Skeletal muscle satellite cell (primary cell): ENCODE measurements around the gene ANXA9.

Experiments
- H3K27me3 ChIP-seq: 2 replicates; pipeline ENCODE4 v1.7.0; 2013; ENCODE audit warnings: low read length; ENCODE audit not compliant: control insufficient read depth, insufficient read depth
- H3K36me3 ChIP-seq: 2 replicates; pipeline ENCODE4 v1.7.0; 2013; ENCODE audit warnings: mild to moderate bottlenecking, control low read depth, low read length; ENCODE audit not compliant: insufficient read depth
- H3K4me1 ChIP-seq: 2 replicates; pipeline ENCODE4 v1.7.0; 2013; ENCODE audit warnings: low read length; ENCODE audit not compliant: control insufficient read depth, insufficient read depth
- H3K4me2 ChIP-seq: 2 replicates; pipeline ENCODE4 v1.7.0; 2013; ENCODE audit warnings: mild to moderate bottlenecking, low read length
- H3K4me3 ChIP-seq: 2 replicates; pipeline ENCODE4 v1.7.0; 2013; ENCODE audit warnings: low read length
- H3K9ac ChIP-seq: 2 replicates; pipeline ENCODE4 v1.7.0; 2013; ENCODE audit warnings: mild to moderate bottlenecking, low read depth, low read length, moderate library complexity
- H3K9me3 ChIP-seq: replicated peaks from 2 replicates; pipeline ENCODE4 v1.7.0; 2013; ENCODE audit warnings: mild to moderate bottlenecking, control low read depth, low read length

The ANXA9 gene

GRCh38 chr1:150997949-150998348 lies 15.9 kb downstream of the ANXA9 start:
- H3K9ac ChIP-seq: no peak overlapping the region
- H3K4me2 ChIP-seq: no peak overlapping the region
- no peaks in the 10 kb centered on the region for H3K27me3 ChIP-seq
- no peaks in the 10 kb centered on the region for H3K9me3 ChIP-seq
- H3K4me3 ChIP-seq: no peak overlapping the region
- peaks cover 17% of the 10 kb centered on the region for H3K4me1 ChIP-seq
- peaks cover 9% of the 10 kb centered on the region for H3K36me3 ChIP-seq

DNA sequence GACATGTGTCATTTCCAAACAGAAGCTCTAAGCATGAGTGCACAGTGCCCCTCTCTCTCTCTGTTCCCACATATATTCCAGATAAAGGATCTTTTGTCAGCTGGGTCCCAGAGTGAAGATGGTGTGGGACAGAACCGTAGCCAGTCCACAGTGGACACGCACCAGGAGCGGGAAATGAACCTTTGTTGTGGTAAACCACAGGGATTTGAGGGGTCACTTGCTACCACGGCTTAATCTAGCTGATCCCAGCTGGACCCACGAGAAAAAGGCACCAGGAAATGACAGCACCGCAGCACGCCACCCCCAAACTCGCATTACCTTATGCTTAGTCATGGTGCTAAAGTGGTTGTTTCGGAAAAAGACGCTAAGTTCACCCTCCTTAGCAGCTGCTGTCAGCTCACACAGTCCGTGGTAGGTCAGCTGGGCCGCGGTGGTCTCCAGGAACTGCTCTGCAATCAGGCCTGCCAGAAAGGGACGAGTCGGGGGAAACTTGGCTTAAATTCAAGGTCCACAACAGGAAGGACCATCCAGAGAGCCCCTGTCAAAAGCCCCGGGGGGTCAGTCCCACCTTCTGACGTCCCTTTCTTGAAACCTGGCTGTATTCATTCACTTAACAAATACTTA lies 17.1 kb downstream of the ANXA9 start:
- Histone ChIP-seq H3K9me3 (no peaks in the 10 kb centered on the region), H3K4me2 (peak overlapping the region; percentile 49), H3K4me1 (peaks cover 17% of the 10 kb centered on the region), H3K9ac (peak overlapping the region; percentile 34), H3K36me3 (peaks cover 9% of the 10 kb centered on the region), H3K4me3 (no peak overlapping the region), H3K27me3 (no peaks in the 10 kb centered on the region)

DNA sequence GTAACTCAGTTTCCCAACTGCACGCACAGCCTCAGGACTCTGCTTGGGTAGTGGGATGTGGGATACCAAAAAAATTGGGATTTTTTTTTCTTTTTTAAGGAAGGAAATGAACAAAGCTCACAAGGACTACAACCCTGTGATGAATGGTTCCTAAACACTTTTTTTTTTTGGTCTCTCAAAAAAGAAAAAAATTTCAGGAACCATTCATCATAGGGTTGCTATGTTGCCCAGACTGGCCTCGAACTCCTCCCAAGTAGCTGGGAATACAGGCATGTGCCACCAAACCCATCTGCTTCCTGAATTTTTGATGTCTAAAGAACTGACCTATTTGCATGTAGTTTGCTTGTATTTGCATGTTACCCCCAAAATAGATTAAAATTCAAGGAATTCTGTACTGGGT lies 17.8 kb downstream of the ANXA9 start:
- H3K9ac ChIP-seq: no peak overlapping the region
- H3K4me2 ChIP-seq: no peak overlapping the region
- H3K4me1 ChIP-seq: peaks cover 20% of the 10 kb centered on the region
- H3K9me3 ChIP-seq: no peaks in the 10 kb centered on the region
- H3K36me3 ChIP-seq: peaks cover 9% of the 10 kb centered on the region
- H3K27me3 ChIP-seq: no peaks in the 10 kb centered on the region
- H3K4me3 ChIP-seq: no peak overlapping the region

- H3K4me3 ChIP-seq: no peak overlapping the region
- H3K36me3 ChIP-seq: peaks cover 9% of the 10 kb centered on the region
- no peaks in the 10 kb centered on the region for H3K27me3 ChIP-seq
- H3K4me1 ChIP-seq: peaks cover 22% of the 10 kb centered on the region
- no peak overlapping the region for H3K9ac ChIP-seq
- H3K4me2 ChIP-seq: no peak overlapping the region
- no peaks in the 10 kb centered on the region for H3K9me3 ChIP-seq
Observed at GRCh38 chr1:151000408-151000807, 18.3 kb downstream of the ANXA9 start.

DNA sequence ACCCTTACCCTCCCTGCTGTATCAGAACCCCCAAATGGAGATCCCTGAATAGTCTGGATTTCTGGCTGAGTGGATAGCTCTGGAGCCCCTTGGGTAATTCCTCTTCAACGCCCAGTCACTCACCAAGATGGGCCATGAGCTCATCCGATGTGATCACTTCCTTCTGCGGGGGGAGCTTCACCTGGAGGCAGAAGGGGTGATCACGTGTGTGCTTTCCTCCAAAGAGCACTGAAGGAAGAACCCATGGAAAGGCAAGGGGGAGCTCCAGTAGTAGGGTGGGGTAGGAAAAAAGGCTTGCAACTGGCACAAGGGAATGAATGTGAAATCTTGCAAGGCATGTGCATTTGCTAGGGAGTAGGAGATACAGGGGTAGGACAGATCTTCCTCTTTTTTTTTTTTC lies 19.5 kb downstream of the ANXA9 start:
- H3K4me2 ChIP-seq: no peak overlapping the region
- peaks cover 9% of the 10 kb centered on the region for H3K36me3 ChIP-seq

DNA sequence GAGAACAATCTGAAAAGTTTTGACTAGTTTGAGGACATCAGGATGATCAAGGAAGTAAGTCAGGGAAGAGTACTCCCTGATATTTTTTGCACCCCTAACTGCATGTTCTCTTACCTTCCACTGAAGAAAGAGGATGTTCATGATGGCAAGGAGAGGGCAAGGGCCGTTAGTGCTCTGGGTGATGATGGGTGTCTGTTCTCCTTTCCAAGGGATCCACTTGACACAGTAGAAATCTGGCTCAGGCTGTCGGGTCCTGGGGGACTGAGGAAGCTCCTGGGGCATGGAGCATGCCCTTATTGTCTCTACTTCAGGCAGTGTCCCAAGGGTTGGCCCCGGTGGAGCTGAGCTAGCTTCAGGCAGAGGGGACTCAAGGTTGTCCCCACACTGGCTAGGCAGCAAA lies 20.0 kb downstream of the ANXA9 start:
- Histone ChIP-seq H3K4me2 (no peak overlapping the region), H3K36me3 (peaks cover 5% of the 10 kb centered on the region), H3K4me1 (peaks cover 34% of the 10 kb centered on the region), H3K27me3 (no peaks in the 10 kb centered on the region), H3K4me3 (no peak overlapping the region), H3K9me3 (no peaks in the 10 kb centered on the region), H3K9ac (no peak overlapping the region)

More for the DNA sequence above, 19.5 kb downstream of the ANXA9 start:
- Histone ChIP-seq H3K9me3 (no peaks in the 10 kb centered on the region), H3K27me3 (no peaks in the 10 kb centered on the region), H3K4me1 (peaks cover 31% of the 10 kb centered on the region), H3K9ac (no peak overlapping the region), H3K4me3 (no peak overlapping the region)

- Histone ChIP-seq H3K4me1 (peaks cover 38% of the 10 kb centered on the region), H3K27me3 (no peaks in the 10 kb centered on the region), H3K9me3 (no peaks in the 10 kb centered on the region), H3K9ac (no peak overlapping the region), H3K4me2 (no peak overlapping the region), H3K4me3 (no peak overlapping the region), H3K36me3 (peaks cover 4% of the 10 kb centered on the region)
Observed at GRCh38 chr1:151002611-151003010, 20.5 kb downstream of the ANXA9 start.

- H3K9ac ChIP-seq: no peak overlapping the region
- H3K36me3 ChIP-seq: no peaks in the 10 kb centered on the region
- H3K4me3 ChIP-seq: no peak overlapping the region
- no peaks in the 10 kb centered on the region for H3K9me3 ChIP-seq
- H3K4me1 ChIP-seq: peaks cover 42% of the 10 kb centered on the region
- no peaks in the 10 kb centered on the region for H3K27me3 ChIP-seq
- no peak overlapping the region for H3K4me2 ChIP-seq
Observed at GRCh38 chr1:151003180-151003579, 21.1 kb downstream of the ANXA9 start.

DNA sequence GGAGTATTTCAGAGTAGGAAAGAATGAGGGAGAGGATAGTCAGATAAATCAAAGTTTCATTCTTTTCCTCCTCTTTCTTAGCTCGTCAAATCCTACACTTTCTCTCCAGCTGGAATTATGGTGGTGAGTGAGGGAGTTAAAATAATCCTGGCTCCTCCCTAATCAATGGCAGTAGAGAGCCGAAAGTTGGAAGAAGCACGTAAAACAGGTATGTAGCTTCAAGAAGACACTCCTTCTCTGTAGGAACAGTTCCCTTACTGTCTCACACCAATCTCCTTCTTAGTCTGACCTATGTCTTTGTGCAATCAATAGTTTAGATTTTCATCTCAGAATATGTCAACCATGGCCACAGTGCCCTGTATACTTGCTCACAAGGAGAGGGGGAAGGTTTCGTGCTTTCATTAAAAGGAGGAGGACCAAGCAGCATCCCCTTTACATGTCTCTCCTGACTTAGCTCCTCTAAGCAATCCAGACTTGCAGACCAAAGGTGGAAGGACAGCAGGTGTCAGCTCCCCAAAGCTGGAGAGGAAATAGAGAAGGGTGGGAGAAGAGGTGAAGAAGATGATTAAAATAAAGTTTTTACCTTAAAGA lies 23.7 kb downstream of the ANXA9 start:
- H3K4me3 ChIP-seq: peak overlapping the region; percentile 76
- H3K36me3 ChIP-seq: no peaks in the 10 kb centered on the region
- H3K4me1 ChIP-seq: peaks cover 38% of the 10 kb centered on the region
- no peaks in the 10 kb centered on the region for H3K27me3 ChIP-seq
- H3K9ac ChIP-seq: peak overlapping the region; percentile 82
- peak overlapping the region; percentile 93 for H3K4me2 ChIP-seq
- H3K9me3 ChIP-seq: no peaks in the 10 kb centered on the region

GRCh38 chr1:151006327-151007052 lies 24.4 kb downstream of the ANXA9 start, which contains the start of gene MINDY1:
Gene MINDY1 (minus strand): TSS chr1:151006902. CDS start chr1:151002617, 4,285 bp downstream.
- H3K9ac ChIP-seq: peak within 1 kb of the TSS; percentile 82
- no peaks in the 10 kb centered on the region for H3K9me3 ChIP-seq
- no peaks in the 10 kb centered on the region for H3K27me3 ChIP-seq
- peak within 1 kb of the TSS; percentile 93 for H3K4me2 ChIP-seq
- H3K36me3 ChIP-seq: no peaks in the 10 kb centered on the region
- peak within 1 kb of the TSS; percentile 76 for H3K4me3 ChIP-seq
- peaks cover 45% of the 10 kb centered on the region for H3K4me1 ChIP-seq

GRCh38 chr1:151007853-151008243 lies 25.8 kb downstream of the ANXA9 start:
- Histone ChIP-seq H3K27me3 (no peaks in the 10 kb centered on the region), H3K4me1 (peaks cover 45% of the 10 kb centered on the region), H3K9ac (peak overlapping the region; percentile 32), H3K9me3 (no peaks in the 10 kb centered on the region), H3K4me2 (peak overlapping the region; percentile 91), H3K4me3 (peak overlapping the region; percentile 48), H3K36me3 (no peaks in the 10 kb centered on the region)
